Keratinocyte (primary cell): Measurements from ENCODE around the gene FAAH.

Experiments
- EZH2 ChIP-seq: IDR thresholded peaks from one replicate; pipeline ENCODE4 v1.6.1; 2012; ENCODE audit warnings: inconsistent platforms, mild to moderate bottlenecking, low read length, moderate library complexity
- TF ChIP-seq, protein P1 (sequence below), 3 experiments: IDR thresholded peaks in 1 of 3; conservative IDR thresholded peaks in 1 of 3; optimal IDR thresholded peaks in 1 of 3; 2 replicates in 2 of 3; 3 replicates in 1 of 3; pipeline versions ENCODE3 to v1.5.1; 2011; ENCODE audit warnings: low read length in 3 of 3, mild to moderate bottlenecking in 3 of 3, moderate library complexity in 2 of 3, control low read depth in 1 of 3, inconsistent platforms in 1 of 3; ENCODE audit not compliant: insufficient read depth in 2 of 3; ENCODE audit errors: extremely low read depth in 1 of 3

DNA sequence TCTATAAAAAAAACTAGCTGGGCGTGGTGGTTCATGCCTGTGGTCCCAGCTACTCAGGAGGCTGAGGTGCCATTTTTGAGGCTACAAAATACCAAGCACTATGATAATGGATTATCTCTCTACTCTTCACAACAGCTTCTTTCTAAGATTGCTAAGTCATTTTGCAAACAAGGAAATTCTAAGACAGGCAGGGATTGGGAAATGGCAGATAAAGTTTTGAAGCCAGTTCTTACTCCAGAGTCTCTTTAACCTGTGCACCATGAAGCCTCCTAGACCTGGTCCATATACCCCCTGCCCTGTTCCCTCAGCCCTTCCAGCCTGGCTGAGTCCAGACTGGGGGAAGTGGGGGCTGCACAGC lies 56.0 kb downstream of the FAAH start:
- TF ChIP-seq, protein P1, sequence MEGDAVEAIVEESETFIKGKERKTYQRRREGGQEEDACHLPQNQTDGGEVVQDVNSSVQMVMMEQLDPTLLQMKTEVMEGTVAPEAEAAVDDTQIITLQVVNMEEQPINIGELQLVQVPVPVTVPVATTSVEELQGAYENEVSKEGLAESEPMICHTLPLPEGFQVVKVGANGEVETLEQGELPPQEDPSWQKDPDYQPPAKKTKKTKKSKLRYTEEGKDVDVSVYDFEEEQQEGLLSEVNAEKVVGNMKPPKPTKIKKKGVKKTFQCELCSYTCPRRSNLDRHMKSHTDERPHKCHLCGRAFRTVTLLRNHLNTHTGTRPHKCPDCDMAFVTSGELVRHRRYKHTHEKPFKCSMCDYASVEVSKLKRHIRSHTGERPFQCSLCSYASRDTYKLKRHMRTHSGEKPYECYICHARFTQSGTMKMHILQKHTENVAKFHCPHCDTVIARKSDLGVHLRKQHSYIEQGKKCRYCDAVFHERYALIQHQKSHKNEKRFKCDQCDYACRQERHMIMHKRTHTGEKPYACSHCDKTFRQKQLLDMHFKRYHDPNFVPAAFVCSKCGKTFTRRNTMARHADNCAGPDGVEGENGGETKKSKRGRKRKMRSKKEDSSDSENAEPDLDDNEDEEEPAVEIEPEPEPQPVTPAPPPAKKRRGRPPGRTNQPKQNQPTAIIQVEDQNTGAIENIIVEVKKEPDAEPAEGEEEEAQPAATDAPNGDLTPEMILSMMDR (optimal IDR thresholded peaks at IDR 0.05 in 1 of 3, IDR thresholded peaks at IDR 0.05 in 1 of 3, conservative IDR thresholded peaks at IDR 0.05 in 1 of 3; ENCODE audit: extremely low read depth in 1 of 3, insufficient read depth in 2 of 3, low read length in 3 of 3), result no peak
- no peak for TF ChIP-seq EZH2
